Measurements from ENCODE around the gene TRIM7. TPM values are rescaled to one million over a fixed set of nuclear protein-coding genes. Genes with fewer than 3 reads are reported as not detected.
A peak's percentile ranks its signal among the peaks of the same experiment; 100 is the strongest.
"Not testable (repeated sequence)": the region's sequence is repeated elsewhere in the genome, so short reads cannot be mapped to it uniquely, and the experiment has no call there.

TRIM7 gene
- total RNA-seq, 1 donor from 2014 or later = 2.8 TPM

- peak; percentile 79 for DNase-seq (ENCODE audit: low read depth)
Measured at GRCh38 chr5:181152406-181152805, 52.6 kb downstream of the TRIM7 start.

DNA sequence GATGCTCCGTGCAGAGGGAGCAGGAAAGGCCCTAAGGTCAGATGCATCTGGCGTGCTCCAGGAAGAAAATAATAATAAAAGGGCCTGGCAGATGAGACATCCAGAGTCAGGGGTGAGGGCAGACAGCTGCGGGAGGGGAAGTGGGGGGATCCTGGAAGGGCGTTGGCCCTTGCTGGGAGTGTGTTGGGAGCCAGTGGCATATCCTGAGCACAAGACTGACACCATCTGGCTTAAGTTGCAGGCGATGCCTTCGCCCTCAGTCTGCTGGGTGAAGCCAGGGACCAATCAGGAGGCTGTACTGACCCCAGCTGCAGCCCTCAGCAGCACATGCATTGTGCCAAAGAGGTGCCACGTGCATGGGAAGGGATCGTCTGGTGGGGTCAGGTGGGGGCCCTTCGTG, 53.9 kb downstream of the TRIM7 start:
- no peak for DNase-seq (ENCODE audit: low read depth)

DNA sequence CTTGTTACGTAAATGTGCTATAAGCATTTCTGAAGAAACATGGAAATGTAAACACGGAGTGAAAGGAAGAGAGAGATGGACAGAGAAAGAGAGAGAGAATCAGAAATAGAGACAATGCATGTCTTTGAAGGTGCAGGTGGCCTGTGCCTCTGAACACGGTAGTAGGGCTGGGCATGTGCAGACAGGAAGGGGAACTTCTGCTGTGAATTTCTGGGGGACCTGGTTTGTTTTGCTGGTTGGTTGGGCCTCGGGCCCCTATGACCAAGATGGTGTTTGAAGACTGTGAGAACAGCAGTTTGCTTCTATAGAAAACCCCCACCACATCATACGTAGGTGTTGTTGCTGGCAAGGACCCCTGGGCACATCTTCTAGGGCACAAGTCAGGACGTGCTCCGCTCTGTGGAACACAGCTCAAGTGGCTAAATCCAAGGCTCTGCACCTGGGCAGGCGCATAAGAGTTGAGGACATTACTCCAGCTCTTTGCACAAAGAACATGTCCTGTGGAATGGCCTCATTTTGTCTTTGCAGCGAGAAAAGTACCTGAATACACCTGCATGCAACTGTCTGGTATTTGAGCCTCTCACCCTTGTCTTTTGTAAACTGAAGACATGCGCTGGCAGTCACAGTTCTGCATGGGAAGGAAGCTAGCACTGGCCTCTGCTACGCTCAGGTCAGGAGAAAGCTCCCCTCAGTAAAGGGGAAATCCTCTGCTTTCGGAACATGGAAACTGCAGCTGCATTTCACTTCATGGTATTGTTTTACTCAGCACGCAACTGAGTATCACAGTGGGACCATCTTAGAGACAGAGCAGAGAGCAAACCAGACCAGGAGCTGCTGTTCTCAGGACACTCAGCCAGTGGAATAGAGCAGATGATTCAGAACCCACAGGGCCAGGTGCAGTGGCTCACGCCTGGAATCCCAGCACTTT, 54.9 kb downstream of the TRIM7 start:
- no peak for DNase-seq (ENCODE audit: low read depth)

DNA sequence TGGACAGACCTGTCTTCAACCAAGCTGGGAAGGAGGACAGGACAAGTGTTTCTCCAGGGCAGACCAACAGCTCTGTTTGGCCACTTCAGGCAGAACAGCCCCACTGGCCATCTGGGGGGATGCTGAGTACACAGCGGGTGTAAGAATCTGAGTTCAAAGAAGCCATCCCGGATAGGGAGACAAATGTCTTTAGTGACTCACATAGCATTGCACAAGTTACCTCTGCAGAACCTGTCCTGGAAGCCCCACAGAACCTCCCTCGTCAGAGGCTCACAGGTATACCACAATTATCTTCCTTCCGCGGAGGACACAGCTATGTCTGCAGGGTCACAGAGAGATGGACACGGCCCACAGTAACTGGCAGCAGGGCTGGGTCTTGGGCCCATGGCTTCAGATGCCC, 55.6 kb downstream of the TRIM7 start:
- no peak for DNase-seq (ENCODE audit: low read depth)

- not testable (repeated sequence) for DNase-seq (ENCODE audit: low read depth)
Measured at GRCh38 chr5:181146927-181147636, 57.9 kb downstream of the TRIM7 start, which contains the start of gene OR2V2. OR2V2 (plus strand) TSS chr5:181147586; CDS start chr5:181154943, 7,357 bp downstream.

DNA sequence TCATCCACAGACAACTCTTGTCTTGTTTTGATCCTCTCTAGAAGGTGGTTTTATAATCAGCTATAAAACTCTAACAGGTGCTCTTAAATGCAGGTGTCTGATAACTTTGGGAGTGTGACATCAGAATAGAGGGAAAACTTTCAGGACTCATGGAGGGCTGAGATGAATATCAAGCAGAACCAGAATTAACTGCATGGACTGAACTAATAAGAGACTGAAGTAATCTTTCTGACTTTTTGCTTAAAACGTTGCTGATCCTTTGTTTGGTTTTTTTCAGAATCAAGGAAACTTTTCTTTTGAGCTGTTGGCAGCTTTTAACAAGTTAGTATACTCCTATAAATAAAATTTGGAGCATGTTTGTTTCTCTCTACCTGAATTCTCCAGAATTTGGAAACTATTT, 59.9 kb downstream of the TRIM7 start:
- DNase-seq (ENCODE audit: low read depth) = no peak

Other genes starting within 250 kb of the TRIM7 start
- gene BTNL3, start 216.3 kb downstream of the TRIM7 start, total RNA-seq = not detected in 2 replicates
- gene BTNL9, start 164.9 kb downstream of the TRIM7 start, total RNA-seq = not detected in 2 replicates
- gene OR2V1, start 74.0 kb downstream of the TRIM7 start, total RNA-seq = not detected in 2 replicates
- gene OR2V2, start 57.6 kb downstream of the TRIM7 start, total RNA-seq = not detected in 2 replicates
- 12.8 and 13.7 TPM in 2 replicates for gene TRIM41, start 18.1 kb upstream of the TRIM7 start, total RNA-seq
- 2,704 and 4,405 TPM in 2 replicates for gene RACK1, start 38.7 kb upstream of the TRIM7 start, total RNA-seq
- 1.9 and 13.6 TPM in 2 replicates for gene TRIM52, start 55.9 kb upstream of the TRIM7 start, total RNA-seq
- 0.10 TPM in 1 of 2 replicates, not detected in the other for gene OR4F3, start 162.1 kb upstream of the TRIM7 start, total RNA-seq